ENCODE results near the gene PPARD. TPM values are rescaled to one million over a fixed set of nuclear protein-coding genes. Genes with fewer than 3 reads are reported as not detected.
A peak's percentile ranks its signal among the peaks of the same experiment; 100 is the strongest.

PPARD gene
- total RNA-seq (10 to 100 TPM in 8 of 9 donors, 1 to 10 TPM in 1; 6.0 to 32.9 (median 20.0) TPM), polyA plus RNA-seq (10 to 100 TPM; 15.3 to 39.8 (median 29.5) TPM)
- long read RNA-seq, donor 1, partial matches to known transcripts: 0 of 3 reads
- long read RNA-seq, donor 1, other reads (novel, unspliced or antisense): 0 of 3 reads
- long read RNA-seq, donor 2, partial matches to known transcripts: 0 of 1 reads
- long read RNA-seq, donor 2, other reads (novel, unspliced or antisense): 0 of 1 reads
- long read RNA-seq, donor 3, partial matches to known transcripts: 0 of 2 reads
- long read RNA-seq, donor 3, other reads (novel, unspliced or antisense): 0 of 2 reads
- long read RNA-seq, donor 4, partial matches to known transcripts: 1 of 2 reads
- long read RNA-seq, donor 4, other reads (novel, unspliced or antisense): 1 of 2 reads
- long read RNA-seq, donor 5, transcript PPARD-203 (8 exons, 3,747 nt): major isoform, 17 of 50 reads
- long read RNA-seq, donor 5, partial matches to known transcripts: 14 of 50 reads
- long read RNA-seq, donor 5, other reads (novel, unspliced or antisense): 19 of 50 reads
- long read RNA-seq, donor 6, partial matches to known transcripts: 0 of 2 reads
- long read RNA-seq, donor 6, other reads (novel, unspliced or antisense): 2 of 2 reads
- long read RNA-seq, donor 7, partial matches to known transcripts: 0 of 1 reads
- long read RNA-seq, donor 7, other reads (novel, unspliced or antisense): 0 of 1 reads
- long read RNA-seq, donor 8, transcript PPARD-203 (8 exons, 3,747 nt): major isoform, 5 of 5 reads
- long read RNA-seq, donor 8, partial matches to known transcripts: 0 of 5 reads
- long read RNA-seq, donor 8, other reads (novel, unspliced or antisense): 0 of 5 reads
- long read RNA-seq, donor 9: 0 reads
- long read RNA-seq, donor 10: 0 reads

DNA sequence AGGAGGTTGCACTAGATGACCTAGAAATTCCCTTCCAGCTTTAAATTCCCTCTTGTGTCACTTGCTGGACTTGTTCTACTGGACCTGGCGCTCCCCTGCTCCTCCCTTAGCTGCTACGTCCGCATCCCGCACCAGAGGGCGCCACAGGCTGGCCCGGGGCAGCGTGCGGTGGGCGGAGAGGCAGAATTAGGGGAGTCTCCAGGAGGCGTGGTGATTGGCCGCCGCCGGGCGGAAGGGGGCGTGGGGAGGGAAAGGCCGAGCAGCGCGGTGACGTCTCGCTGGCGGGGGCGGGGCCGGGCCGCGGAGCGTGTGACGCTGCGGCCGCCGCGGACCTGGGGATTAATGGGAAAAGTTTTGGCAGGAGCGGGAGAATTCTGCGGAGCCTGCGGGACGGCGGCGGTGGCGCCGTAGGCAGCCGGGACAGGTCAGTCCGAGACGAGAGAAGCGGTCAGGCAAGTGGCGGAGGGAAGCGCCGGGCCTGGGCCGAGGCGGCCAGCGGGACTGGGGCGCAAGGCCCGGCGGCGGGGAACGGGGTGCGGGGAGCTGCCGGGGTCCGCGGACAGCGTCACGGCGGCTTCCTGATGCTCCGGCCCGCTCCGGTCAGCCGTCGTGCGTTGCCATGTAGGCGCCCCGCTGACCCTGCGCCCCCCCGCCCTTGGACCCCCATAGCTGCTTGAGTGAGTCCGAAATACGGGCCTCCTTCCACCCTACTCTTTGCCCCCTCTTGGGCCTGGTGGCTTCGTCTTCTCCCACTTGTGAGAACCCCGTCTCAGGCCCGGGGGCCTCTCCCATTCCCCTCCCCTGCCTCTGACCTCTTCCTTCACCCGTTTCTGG is at the start of gene PPARD:
PPARD (plus strand) TSS at position 301 of the 834 bp plus-strand sequence. CDS start 68,530 bp downstream, outside the sequence.
- Histone ChIP-seq H3K4me3 (peak within 1 kb of the TSS in 3 of 4 donors; percentile 29 to 90 (median 75)), H3K36me3 (replicated peaks in 1 of 2) (peaks cover 0 to 12% of the 10 kb centered on the region in 2 donors), H3K27me3 (no peaks in the 10 kb centered on the region), H3K4me1 (replicated peaks in 1 of 2) (peaks cover 11 to 26% of the 10 kb centered on the region in 2 donors), H3K9me3 (replicated peaks in 1 of 3) (no peaks in the 10 kb centered on the region), H3K27ac (peak within 1 kb of the TSS in 4 of 5 donors; percentile 81 to 90 (median 85))
- TF ChIP-seq, protein P1, sequence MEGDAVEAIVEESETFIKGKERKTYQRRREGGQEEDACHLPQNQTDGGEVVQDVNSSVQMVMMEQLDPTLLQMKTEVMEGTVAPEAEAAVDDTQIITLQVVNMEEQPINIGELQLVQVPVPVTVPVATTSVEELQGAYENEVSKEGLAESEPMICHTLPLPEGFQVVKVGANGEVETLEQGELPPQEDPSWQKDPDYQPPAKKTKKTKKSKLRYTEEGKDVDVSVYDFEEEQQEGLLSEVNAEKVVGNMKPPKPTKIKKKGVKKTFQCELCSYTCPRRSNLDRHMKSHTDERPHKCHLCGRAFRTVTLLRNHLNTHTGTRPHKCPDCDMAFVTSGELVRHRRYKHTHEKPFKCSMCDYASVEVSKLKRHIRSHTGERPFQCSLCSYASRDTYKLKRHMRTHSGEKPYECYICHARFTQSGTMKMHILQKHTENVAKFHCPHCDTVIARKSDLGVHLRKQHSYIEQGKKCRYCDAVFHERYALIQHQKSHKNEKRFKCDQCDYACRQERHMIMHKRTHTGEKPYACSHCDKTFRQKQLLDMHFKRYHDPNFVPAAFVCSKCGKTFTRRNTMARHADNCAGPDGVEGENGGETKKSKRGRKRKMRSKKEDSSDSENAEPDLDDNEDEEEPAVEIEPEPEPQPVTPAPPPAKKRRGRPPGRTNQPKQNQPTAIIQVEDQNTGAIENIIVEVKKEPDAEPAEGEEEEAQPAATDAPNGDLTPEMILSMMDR (IDR thresholded peaks at IDR 0.05): peak; percentile 88 to 100 (median 99)
- peak; percentile 71 to 92 for TF ChIP-seq POLR2A (IDR thresholded peaks at IDR 0.05)
- intact Hi-C loops (cut with DNase I): loop anchor here (2.0 to 10.0 kb wide), 3 partner anchors 72 to 106 kb away; no protein-coding TSS in a partner anchor
- peak; percentile 98 to 99 (median 98) for DNase-seq
- 0 to 1% (median 0%) methylated on average over 13 to 77 of the region's 77 CpGs for WGBS, 4 donors

DNA sequence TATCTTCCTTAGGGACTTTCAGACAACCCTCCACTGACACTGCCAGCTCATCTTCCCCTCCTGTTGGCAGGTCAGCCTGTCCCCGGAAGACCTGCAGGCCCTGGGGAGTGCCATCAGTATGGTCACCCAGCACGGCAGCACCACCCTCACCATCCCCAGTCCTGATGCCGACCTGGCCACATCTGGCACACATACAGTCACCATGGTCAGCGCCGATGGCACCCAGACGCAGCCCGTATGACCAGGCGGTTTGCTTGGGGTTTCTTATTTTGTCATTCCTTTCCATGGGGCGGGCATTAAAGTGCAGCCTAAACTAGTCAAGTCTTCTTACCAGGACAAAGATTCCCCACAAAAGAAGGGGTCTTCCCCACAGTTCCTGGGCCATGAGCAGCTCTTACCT is 48.7 kb upstream of the PPARD start:
- H3K27ac ChIP-seq: no peak overlapping the region
- TF ChIP-seq, protein P1 (IDR thresholded peaks at IDR 0.05): no peak
- no peak for TF ChIP-seq POLR2A (IDR thresholded peaks at IDR 0.05)
- WGBS, 4 donors: 90 to 100% (median 94%) methylated on average over 2 to 9 of the region's 9 CpGs
- H3K4me3 ChIP-seq: no peak overlapping the region
- intact Hi-C loops (cut with DNase I): no loop called here
- H3K9me3 ChIP-seq (replicated peaks in 1 of 3): no peaks in the 10 kb centered on the region
- H3K36me3 ChIP-seq (replicated peaks in 1 of 2): peaks cover 0 to 70% of the 10 kb centered on the region in 2 donors
- H3K27me3 ChIP-seq: no peaks in the 10 kb centered on the region
- H3K4me1 ChIP-seq (replicated peaks in 1 of 2): peaks cover 0 to 6% of the 10 kb centered on the region in 2 donors
- DNase-seq: no peak

DNA sequence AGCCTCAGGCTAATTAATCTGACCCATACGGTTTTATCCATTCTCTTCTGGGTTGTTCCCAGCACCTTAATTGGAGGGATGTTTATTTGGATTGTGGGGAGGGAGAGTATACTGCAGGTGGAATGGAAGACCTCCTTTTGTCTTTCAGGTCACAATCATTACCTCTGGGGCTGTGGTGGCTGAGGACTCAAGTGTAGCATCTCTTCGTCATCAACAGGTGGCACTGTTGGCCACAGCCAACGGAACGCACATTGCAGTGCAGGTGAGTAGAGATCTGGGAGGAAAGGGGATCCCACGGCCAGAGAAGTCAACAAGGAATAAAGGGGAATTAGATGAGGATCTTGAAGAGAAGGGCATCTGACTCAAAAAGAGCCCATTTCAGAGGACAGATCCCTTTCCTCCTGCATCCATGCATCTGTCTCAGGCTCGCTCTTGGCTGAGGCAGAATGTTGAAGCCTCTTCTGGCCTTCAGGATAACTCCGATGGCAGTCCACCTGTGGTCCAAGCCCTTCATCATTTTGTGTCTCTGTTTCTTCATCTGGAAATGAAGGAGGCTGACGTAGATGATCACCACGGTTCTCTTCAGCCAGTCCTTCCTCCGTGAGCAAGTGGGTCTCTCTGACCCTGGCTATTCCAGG is 47.9 kb upstream of the PPARD start:
- Histone ChIP-seq H3K4me3 (no peak overlapping the region), H3K27me3 (no peaks in the 10 kb centered on the region), H3K9me3 (replicated peaks in 1 of 3) (no peaks in the 10 kb centered on the region), H3K27ac (no peak overlapping the region), H3K4me1 (replicated peaks in 1 of 2) (peaks cover 0 to 6% of the 10 kb centered on the region in 2 donors), H3K36me3 (replicated peaks in 1 of 2) (peaks cover 0 to 63% of the 10 kb centered on the region in 2 donors)
- intact Hi-C loops (cut with DNase I): no loop called here
- peak in 4 of 7 donors; percentile 44 to 67 (median 48) for DNase-seq
- WGBS, 4 donors: 59 to 64% (median 63%) methylated on average over 10 of the region's 10 CpGs
- TF ChIP-seq POLR2A (IDR thresholded peaks at IDR 0.05): no peak
- TF ChIP-seq, protein P1 (IDR thresholded peaks at IDR 0.05): peak; percentile 31 to 67 (median 62)

Data from adrenal gland (tissue), 19 donors.